Measurements from ENCODE around the gene CREB1.

DNA sequence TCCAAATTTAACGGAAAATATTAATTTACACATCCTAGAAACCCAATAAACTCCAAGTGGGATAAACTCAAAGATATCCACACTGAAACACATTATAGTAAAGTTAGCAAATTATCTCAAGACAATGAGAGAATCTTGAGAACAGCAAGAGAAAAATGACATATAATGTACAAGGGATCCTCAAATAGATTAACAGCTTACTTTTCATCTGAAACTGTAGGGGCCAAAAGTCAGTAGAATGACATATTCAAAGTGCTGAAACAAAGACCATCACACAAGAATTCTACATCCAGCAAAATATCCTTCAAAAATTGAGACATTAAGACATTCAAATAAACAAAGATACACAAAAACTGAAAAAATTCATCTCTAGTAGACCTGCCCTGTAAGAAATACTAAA is 114.1 kb downstream of the CREB1 start:
- TF ChIP-seq CHD2 (IDR thresholded peaks at IDR 0.05; ENCODE audit: low read depth, low read length) (no peak), SP1 (CRISPR knock-in tag; IDR thresholded peaks at IDR 0.05) (no peak), RAD21 (CRISPR knock-in tag; conservative IDR thresholded peaks at IDR 0.05 in 1 of 2, IDR thresholded peaks at IDR 0.05 in 1 of 2) (no peak), ZNF274 (IDR thresholded peaks at IDR 0.05; ENCODE audit: borderline replicate concordance, low read depth, low read length) (no peak), HDAC2 (IDR thresholded peaks at IDR 0.05) (no peak), SRSF9 (IDR thresholded peaks at IDR 0.05; ENCODE audit: borderline replicate concordance, low read depth, low read length) (no peak), HIVEP1 (CRISPR knock-in tag; IDR thresholded peaks at IDR 0.05) (no peak), ZNF12 (CRISPR knock-in tag; IDR thresholded peaks at IDR 0.05) (no peak)
- TF ChIP-seq, protein P1, sequence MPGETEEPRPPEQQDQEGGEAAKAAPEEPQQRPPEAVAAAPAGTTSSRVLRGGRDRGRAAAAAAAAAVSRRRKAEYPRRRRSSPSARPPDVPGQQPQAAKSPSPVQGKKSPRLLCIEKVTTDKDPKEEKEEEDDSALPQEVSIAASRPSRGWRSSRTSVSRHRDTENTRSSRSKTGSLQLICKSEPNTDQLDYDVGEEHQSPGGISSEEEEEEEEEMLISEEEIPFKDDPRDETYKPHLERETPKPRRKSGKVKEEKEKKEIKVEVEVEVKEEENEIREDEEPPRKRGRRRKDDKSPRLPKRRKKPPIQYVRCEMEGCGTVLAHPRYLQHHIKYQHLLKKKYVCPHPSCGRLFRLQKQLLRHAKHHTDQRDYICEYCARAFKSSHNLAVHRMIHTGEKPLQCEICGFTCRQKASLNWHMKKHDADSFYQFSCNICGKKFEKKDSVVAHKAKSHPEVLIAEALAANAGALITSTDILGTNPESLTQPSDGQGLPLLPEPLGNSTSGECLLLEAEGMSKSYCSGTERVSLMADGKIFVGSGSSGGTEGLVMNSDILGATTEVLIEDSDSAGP (CRISPR knock-in tag; IDR thresholded peaks at IDR 0.05): no peak
- TF ChIP-seq, protein P2, sequence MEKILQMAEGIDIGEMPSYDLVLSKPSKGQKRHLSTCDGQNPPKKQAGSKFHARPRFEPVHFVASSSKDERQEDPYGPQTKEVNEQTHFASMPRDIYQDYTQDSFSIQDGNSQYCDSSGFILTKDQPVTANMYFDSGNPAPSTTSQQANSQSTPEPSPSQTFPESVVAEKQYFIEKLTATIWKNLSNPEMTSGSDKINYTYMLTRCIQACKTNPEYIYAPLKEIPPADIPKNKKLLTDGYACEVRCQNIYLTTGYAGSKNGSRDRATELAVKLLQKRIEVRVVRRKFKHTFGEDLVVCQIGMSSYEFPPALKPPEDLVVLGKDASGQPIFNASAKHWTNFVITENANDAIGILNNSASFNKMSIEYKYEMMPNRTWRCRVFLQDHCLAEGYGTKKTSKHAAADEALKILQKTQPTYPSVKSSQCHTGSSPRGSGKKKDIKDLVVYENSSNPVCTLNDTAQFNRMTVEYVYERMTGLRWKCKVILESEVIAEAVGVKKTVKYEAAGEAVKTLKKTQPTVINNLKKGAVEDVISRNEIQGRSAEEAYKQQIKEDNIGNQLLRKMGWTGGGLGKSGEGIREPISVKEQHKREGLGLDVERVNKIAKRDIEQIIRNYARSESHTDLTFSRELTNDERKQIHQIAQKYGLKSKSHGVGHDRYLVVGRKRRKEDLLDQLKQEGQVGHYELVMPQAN (IDR thresholded peaks at IDR 0.05; ENCODE audit: borderline replicate concordance): no peak
- TF ChIP-seq, protein P3, sequence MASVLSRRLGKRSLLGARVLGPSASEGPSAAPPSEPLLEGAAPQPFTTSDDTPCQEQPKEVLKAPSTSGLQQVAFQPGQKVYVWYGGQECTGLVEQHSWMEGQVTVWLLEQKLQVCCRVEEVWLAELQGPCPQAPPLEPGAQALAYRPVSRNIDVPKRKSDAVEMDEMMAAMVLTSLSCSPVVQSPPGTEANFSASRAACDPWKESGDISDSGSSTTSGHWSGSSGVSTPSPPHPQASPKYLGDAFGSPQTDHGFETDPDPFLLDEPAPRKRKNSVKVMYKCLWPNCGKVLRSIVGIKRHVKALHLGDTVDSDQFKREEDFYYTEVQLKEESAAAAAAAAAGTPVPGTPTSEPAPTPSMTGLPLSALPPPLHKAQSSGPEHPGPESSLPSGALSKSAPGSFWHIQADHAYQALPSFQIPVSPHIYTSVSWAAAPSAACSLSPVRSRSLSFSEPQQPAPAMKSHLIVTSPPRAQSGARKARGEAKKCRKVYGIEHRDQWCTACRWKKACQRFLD (CRISPR knock-in tag; IDR thresholded peaks at IDR 0.05): no peak
- TF ChIP-seq, protein P4, sequence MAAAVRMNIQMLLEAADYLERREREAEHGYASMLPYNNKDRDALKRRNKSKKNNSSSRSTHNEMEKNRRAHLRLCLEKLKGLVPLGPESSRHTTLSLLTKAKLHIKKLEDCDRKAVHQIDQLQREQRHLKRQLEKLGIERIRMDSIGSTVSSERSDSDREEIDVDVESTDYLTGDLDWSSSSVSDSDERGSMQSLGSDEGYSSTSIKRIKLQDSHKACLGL (CRISPR knock-in tag; IDR thresholded peaks at IDR 0.05; ENCODE audit: borderline replicate concordance, poor library complexity, severe bottlenecking): no peak
- TF ChIP-seq, protein P5, sequence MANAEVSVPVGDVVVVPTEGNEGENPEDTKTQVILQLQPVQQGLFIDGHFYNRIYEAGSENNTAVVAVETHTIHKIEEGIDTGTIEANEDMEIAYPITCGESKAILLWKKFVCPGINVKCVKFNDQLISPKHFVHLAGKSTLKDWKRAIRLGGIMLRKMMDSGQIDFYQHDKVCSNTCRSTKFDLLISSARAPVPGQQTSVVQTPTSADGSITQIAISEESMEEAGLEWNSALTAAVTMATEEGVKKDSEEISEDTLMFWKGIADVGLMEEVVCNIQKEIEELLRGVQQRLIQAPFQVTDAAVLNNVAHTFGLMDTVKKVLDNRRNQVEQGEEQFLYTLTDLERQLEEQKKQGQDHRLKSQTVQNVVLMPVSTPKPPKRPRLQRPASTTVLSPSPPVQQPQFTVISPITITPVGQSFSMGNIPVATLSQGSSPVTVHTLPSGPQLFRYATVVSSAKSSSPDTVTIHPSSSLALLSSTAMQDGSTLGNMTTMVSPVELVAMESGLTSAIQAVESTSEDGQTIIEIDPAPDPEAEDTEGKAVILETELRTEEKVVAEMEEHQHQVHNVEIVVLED (CRISPR knock-in tag; IDR thresholded peaks at IDR 0.05): no peak
- TF ChIP-seq, protein P6, sequence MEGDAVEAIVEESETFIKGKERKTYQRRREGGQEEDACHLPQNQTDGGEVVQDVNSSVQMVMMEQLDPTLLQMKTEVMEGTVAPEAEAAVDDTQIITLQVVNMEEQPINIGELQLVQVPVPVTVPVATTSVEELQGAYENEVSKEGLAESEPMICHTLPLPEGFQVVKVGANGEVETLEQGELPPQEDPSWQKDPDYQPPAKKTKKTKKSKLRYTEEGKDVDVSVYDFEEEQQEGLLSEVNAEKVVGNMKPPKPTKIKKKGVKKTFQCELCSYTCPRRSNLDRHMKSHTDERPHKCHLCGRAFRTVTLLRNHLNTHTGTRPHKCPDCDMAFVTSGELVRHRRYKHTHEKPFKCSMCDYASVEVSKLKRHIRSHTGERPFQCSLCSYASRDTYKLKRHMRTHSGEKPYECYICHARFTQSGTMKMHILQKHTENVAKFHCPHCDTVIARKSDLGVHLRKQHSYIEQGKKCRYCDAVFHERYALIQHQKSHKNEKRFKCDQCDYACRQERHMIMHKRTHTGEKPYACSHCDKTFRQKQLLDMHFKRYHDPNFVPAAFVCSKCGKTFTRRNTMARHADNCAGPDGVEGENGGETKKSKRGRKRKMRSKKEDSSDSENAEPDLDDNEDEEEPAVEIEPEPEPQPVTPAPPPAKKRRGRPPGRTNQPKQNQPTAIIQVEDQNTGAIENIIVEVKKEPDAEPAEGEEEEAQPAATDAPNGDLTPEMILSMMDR (IDR thresholded peaks at IDR 0.05 in 2 of 3, conservative IDR thresholded peaks at IDR 0.05 in 1 of 3; ENCODE audit: insufficient read depth in 2 of 3, low read depth in 1 of 3, low read length in 3 of 3): no peak

Measured in K562 (cell line).